Measurements from ENCODE around the gene TP53TG5.

GRCh38 chr20:45352729-45353128, 25.4 kb downstream of the TP53TG5 start:
- TF ChIP-seq, protein P1, sequence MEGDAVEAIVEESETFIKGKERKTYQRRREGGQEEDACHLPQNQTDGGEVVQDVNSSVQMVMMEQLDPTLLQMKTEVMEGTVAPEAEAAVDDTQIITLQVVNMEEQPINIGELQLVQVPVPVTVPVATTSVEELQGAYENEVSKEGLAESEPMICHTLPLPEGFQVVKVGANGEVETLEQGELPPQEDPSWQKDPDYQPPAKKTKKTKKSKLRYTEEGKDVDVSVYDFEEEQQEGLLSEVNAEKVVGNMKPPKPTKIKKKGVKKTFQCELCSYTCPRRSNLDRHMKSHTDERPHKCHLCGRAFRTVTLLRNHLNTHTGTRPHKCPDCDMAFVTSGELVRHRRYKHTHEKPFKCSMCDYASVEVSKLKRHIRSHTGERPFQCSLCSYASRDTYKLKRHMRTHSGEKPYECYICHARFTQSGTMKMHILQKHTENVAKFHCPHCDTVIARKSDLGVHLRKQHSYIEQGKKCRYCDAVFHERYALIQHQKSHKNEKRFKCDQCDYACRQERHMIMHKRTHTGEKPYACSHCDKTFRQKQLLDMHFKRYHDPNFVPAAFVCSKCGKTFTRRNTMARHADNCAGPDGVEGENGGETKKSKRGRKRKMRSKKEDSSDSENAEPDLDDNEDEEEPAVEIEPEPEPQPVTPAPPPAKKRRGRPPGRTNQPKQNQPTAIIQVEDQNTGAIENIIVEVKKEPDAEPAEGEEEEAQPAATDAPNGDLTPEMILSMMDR (IDR thresholded peaks at IDR 0.05) = no peak
- no peak for TF ChIP-seq POLR2A (IDR thresholded peaks at IDR 0.05)

Measured in breast epithelium (tissue), 3 donors.